HCT116 (cell line): Measurements from ENCODE around the gene SPATC1L. TPM values are rescaled to one million over a fixed set of nuclear protein-coding genes. Genes with fewer than 3 reads are reported as not detected.

Experiments used
- ATAC-seq: fragments of 200-7000 bp; cut with Tn5 transposase; 2 replicates; pipeline ENCODE4 v1.9.1; 2020; ENCODE audit warnings: mild to moderate bottlenecking, moderate library complexity
- BruUV-seq: library from RNA; stranded (reverse); fragments of 400-500 nt; replicated peaks from 2 replicates; lab custom pipeline; 2021; lab: Mats Ljungman, UMichigan
- CTCF ChIA-PET: fragments of 300-600 bp; sonication (Branson Sonifier 250); formaldehyde crosslinking; loops from one replicate; lab custom pipeline; 2021; ENCODE audit warnings: antibody characterized with exemption; lab: Charles Lee
- POLR2A ChIA-PET: fragments of 300-600, 350-600 bp; sonication (Branson Sonifier 250); formaldehyde crosslinking; loops from one replicate; lab custom pipeline; 2021; ENCODE audit warnings: antibody characterized with exemption; lab: Charles Lee
- RAD21 ChIA-PET, 2 experiments: fragments of 300-600 bp; sonication (Branson Sonifier 250); formaldehyde crosslinking; loops; one replicate each; lab custom pipeline; 2023; ENCODE audit warnings: low total read pairs in 2 of 2; ENCODE audit not compliant: uncharacterized antibody in 2 of 2, unreplicated experiment in 2 of 2, low non-redundant PET in 1 of 2; lab: Charles Lee
- DNase-seq: peaks from one replicate; pipeline ENCODE4 v3.0.0-alpha.2; 2010; ENCODE audit warnings: low read depth, low spot score
- H2AFZ ChIP-seq: fragments of 200-600 bp; shearing (Covaris generic), sonication (generic); 2 replicates; pipeline ENCODE4 v1.6.1; 2017; ENCODE audit warnings: low read depth, mixed run types, mixed read lengths, antibody characterized with exemption, low read length; ENCODE audit not compliant: poor library complexity, severe bottlenecking
- H3K27ac ChIP-seq: 2 replicates; pipeline ENCODE4 v1.5.1; 2012; ENCODE audit warnings: low read depth, low read length
- H3K27me3 ChIP-seq: fragments of 200-600 bp; sonication (generic); 2 replicates; pipeline ENCODE4 v1.6.1; 2016; ENCODE audit warnings: mixed run types, low read length, mixed read lengths; ENCODE audit not compliant: insufficient read depth
- H3K36me3 ChIP-seq, 2 experiments: fragments of 200-500 bp in 1 of 2; fragments of 200-600 bp in 1 of 2; sonication (Bioruptor generic) in 1 of 2; sonication (generic) in 1 of 2; 2 replicates each; pipeline versions ENCODE4 v1.5.1 to v1.6.1; 2014 to 2016; ENCODE audit warnings: low read length in 2 of 2, inconsistent platforms in 1 of 2, mixed read lengths in 1 of 2, mixed run types in 1 of 2; ENCODE audit not compliant: insufficient read depth in 2 of 2, control insufficient read depth in 1 of 2
- H3K4me1 ChIP-seq, 2 experiments: fragments of 200-600 bp in 1 of 2; sonication (generic) in 1 of 2; 2 replicates each; pipeline versions ENCODE4 v1.5.1 to v1.6.1; 2012 to 2017; ENCODE audit warnings: low read length in 2 of 2, inconsistent platforms in 1 of 2, mild to moderate bottlenecking in 1 of 2, mixed read lengths in 1 of 2, mixed run types in 1 of 2, moderate library complexity in 1 of 2; ENCODE audit not compliant: insufficient read depth in 2 of 2, control insufficient read depth in 1 of 2
- H3K4me2 ChIP-seq: fragments of 200-600 bp; sonication (generic); 2 replicates; pipeline ENCODE4 v1.6.1; 2017; ENCODE audit warnings: mixed run types, low read length, mixed read lengths
- H3K4me3 ChIP-seq, 2 experiments: fragments of 200-600 bp in 1 of 2; sonication (generic) in 1 of 2; replicated peaks in 1 of 2; 2 replicates each; pipeline ENCODE4 v1.5.1; 2011 to 2016; ENCODE audit warnings: low read length in 2 of 2, control low read depth in 1 of 2, low read depth in 1 of 2, mild to moderate bottlenecking in 1 of 2, mixed read lengths in 1 of 2, mixed run types in 1 of 2
- H3K79me2 ChIP-seq: fragments of 200-600 bp; sonication (generic); 2 replicates; pipeline ENCODE4 v1.6.1; 2017; ENCODE audit warnings: mild to moderate bottlenecking, mixed run types, low read length, moderate library complexity, mixed read lengths; ENCODE audit not compliant: insufficient read depth
- H3K9ac ChIP-seq: fragments of 200-600 bp; sonication (generic); 2 replicates; pipeline ENCODE4 v1.6.1; 2016; ENCODE audit warnings: low read length, mixed read lengths
- H3K9me2 ChIP-seq: fragments of 200-600 bp; sonication (generic), shearing (Covaris generic); 2 replicates; pipeline ENCODE4 v1.6.1; 2017; ENCODE audit warnings: mixed run types, mild to moderate bottlenecking, moderate library complexity; ENCODE audit not compliant: insufficient read depth
- H3K9me3 ChIP-seq, 2 experiments: fragments of 200-500 bp in 1 of 2; fragments of 200-600 bp in 1 of 2; sonication (Bioruptor generic) in 1 of 2; sonication (generic) in 1 of 2; 2 replicates each; pipeline ENCODE4 v1.6.1; 2014 to 2017; ENCODE audit warnings: low read length in 2 of 2, mixed read lengths in 2 of 2, inconsistent platforms in 1 of 2, low read depth in 1 of 2, mild to moderate bottlenecking in 1 of 2, mixed run types in 1 of 2, moderate library complexity in 1 of 2; ENCODE audit not compliant: control insufficient read depth in 1 of 2, insufficient read depth in 1 of 2
- H4K20me1 ChIP-seq: fragments of 200-600 bp; sonication (generic), shearing (Covaris generic); 2 replicates; pipeline ENCODE4 v1.6.1; 2017; ENCODE audit warnings: mixed run types, mild to moderate bottlenecking, moderate library complexity; ENCODE audit not compliant: insufficient read depth
- CEBPB ChIP-seq: IDR thresholded peaks from 2 replicates; pipeline ENCODE4 v1.6.1; 2012; ENCODE audit warnings: low read depth
- EGR1 ChIP-seq: IDR thresholded peaks from 2 replicates; pipeline ENCODE4 v1.6.1; 2012; ENCODE audit warnings: low read depth
- EZH2 ChIP-seq: fragments of 200-600 bp; sonication (generic); IDR thresholded peaks from 2 replicates; pipeline ENCODE4 v1.6.1; 2017; ENCODE audit warnings: antibody characterized with exemption, mixed run types
- EZH2phosphoT487 ChIP-seq: fragments of 200-600 bp; IDR thresholded peaks from 2 replicates; pipeline ENCODE4 v1.6.1; 2018; ENCODE audit warnings: antibody characterized with exemption, borderline replicate concordance
- RAD21 ChIP-seq: IDR thresholded peaks from 2 replicates; pipeline ENCODE4 v1.6.1; 2012; ENCODE audit warnings: low read depth, mild to moderate bottlenecking
- REST ChIP-seq: IDR thresholded peaks from 2 replicates; pipeline ENCODE4 v1.6.1; 2012; ENCODE audit warnings: low read depth
- SIN3A ChIP-seq: IDR thresholded peaks from 2 replicates; pipeline ENCODE4 v1.6.1; 2012; ENCODE audit warnings: low read depth
- SP1 ChIP-seq: IDR thresholded peaks from 2 replicates; pipeline ENCODE4 v1.6.1; 2012; ENCODE audit warnings: low read depth
- SRF ChIP-seq: IDR thresholded peaks from 2 replicates; pipeline ENCODE4 v1.6.1; 2012; ENCODE audit warnings: low read depth
- TCF7L2 ChIP-seq: IDR thresholded peaks from 2 replicates; pipeline ENCODE4 v1.7.0; 2011; ENCODE audit warnings: borderline replicate concordance, inconsistent platforms; ENCODE audit not compliant: insufficient read depth, insufficient read length; ENCODE audit errors: extremely low read depth
- YY1 ChIP-seq: IDR thresholded peaks from 2 replicates; pipeline ENCODE4 v1.6.1; 2011; ENCODE audit warnings: low read length, low read depth, moderate library complexity, mild to moderate bottlenecking; ENCODE audit not compliant: insufficient replicate concordance; ENCODE audit errors: extremely low read depth
- ZFX ChIP-seq: fragments of 450-650 bp; IDR thresholded peaks from 2 replicates; pipeline ENCODE4 v1.6.1; 2017
- ZNF274 ChIP-seq: fragments of 200-500 bp; sonication (Bioruptor generic); IDR thresholded peaks from 2 replicates; pipeline ENCODE4 v1.6.1; 2014; ENCODE audit warnings: mild to moderate bottlenecking, low read depth, low read length, inconsistent platforms
- intact Hi-C: fragments of 100-400 bp; cut with micrococcal nuclease; formaldehyde crosslinking; loops from 2 replicates; pipeline ENCODE4 v1.10.0; 2022
- total RNA-seq: library from RNA; stranded (reverse); gene quantifications from one replicate; pipeline ENCODE4 v1.2.1, GENCODE V29; 2021; ENCODE audit not compliant: unreplicated experiment
- TF ChIP-seq, protein P1 (sequence below): IDR thresholded peaks from 2 replicates; pipeline ENCODE4 v1.6.1; 2012
- TF ChIP-seq, protein P2 (sequence below): IDR thresholded peaks from 2 replicates; pipeline ENCODE4 v1.6.1; 2012

SPATC1L gene
- total RNA-seq, 1 experiment from 2014 or later, result 1.3 TPM

DNA sequence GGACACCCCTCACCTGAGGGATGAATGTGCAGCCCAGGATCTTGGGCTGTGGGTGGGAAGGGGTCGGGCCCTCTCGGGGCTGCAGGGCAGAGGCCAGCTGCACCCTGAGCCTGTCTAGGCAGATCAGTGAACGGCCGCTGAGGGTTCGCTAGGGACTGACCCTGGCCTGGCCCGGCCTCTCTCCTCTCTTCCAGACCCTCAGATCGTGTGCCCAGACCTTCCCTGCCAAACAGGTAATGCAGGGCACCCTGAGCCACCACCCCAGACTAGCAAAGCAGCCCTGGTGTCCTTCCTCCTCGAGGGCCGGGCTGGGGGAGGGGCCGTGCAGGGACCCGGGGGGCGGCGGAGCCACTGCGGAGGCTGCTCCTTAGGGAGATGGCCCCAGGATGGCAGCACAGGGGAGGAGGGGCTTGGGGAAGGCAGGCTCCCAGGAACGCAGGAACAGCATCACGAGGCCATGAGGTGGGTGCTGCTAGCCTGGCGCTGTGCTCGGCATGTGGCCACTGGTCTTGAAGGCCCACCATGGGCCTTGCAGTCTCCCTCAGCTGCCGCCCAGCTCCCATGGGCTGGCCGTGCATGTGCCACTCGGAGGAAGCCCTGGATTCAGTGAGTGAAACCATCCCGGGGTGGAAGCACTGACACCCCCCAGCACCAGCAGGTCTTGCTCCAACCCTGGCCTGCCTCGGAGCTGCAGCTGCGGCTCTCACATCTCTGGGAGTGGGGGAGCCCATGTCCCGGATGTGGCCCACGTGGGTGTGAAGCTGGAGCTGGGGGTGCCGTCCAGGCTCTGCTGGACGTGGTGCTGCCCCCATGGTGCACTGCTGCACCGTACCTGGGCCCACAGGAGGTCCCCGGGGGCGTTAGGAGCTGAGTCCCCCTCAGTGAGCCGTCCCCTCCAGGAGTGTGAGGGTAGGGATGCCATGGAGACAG is 57.7 kb downstream of the SPATC1L start:
- H3K9me2 ChIP-seq, result no peaks in the 10 kb centered on the region
- BruUV-seq, result no TSS peak
- H2AFZ ChIP-seq, result no peak overlapping the region
- no peaks in the 10 kb centered on the region for H3K79me2 ChIP-seq
- no peak overlapping the region for H3K9ac ChIP-seq
- ATAC-seq, result no peak
- no peak for DNase-seq
- H3K27ac ChIP-seq, result no peak overlapping the region
- H3K36me3 ChIP-seq, result no peaks in the 10 kb centered on the region; a peak in 1 of 4 replicates
- ChIA-PET RAD21 (no interaction called here), CTCF (interaction anchor here (0.6 kb wide), 1 partner anchor 509 kb away, joined by 3 read pairs; the partner anchor contains the start of gene PRMT2), POLR2A (no interaction called here)
- H3K4me2 ChIP-seq, result no peak overlapping the region
- TF ChIP-seq SRF (no peak), CEBPB (no peak), RAD21 (no peak), YY1 (no peak)
- TF ChIP-seq, protein P1, sequence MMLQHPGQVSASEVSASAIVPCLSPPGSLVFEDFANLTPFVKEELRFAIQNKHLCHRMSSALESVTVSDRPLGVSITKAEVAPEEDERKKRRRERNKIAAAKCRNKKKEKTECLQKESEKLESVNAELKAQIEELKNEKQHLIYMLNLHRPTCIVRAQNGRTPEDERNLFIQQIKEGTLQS, result no peak
- no peaks in the 10 kb centered on the region for H3K27me3 ChIP-seq
- no peaks in the 10 kb centered on the region for H3K9me3 ChIP-seq
- no peak overlapping the region for H3K4me3 ChIP-seq
- intact Hi-C loops, result no loop called here
- no peaks in the 10 kb centered on the region for H4K20me1 ChIP-seq
- H3K4me1 ChIP-seq, result no peaks in the 10 kb centered on the region

DNA sequence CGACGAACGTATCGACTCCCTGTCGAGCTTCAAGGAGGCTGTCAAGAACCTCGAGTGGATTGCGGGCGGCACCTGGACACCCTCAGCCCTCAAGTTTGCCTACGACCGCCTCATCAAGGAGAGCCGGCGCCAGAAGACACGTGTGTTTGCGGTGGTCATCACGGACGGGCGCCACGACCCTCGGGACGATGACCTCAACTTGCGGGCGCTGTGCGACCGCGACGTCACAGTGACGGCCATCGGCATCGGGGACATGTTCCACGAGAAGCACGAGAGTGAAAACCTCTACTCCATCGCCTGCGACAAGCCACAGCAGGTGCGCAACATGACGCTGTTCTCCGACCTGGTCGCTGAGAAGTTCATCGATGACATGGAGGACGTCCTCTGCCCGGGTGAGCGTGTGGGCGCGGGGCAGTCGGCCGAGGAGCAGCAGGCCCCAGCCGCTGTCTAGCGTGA is 58.4 kb downstream of the SPATC1L start:
- RAD21 ChIA-PET, result no interaction called here
- ATAC-seq (no peak), DNase-seq (no peak)
- H3K4me2 ChIP-seq, result no peak overlapping the region
- H4K20me1 ChIP-seq, result no peaks in the 10 kb centered on the region
- H3K36me3 ChIP-seq, result no peaks in the 10 kb centered on the region; a peak in 1 of 4 replicates
- CTCF ChIA-PET, result interaction anchor here (0.6 kb wide), 1 partner anchor 509 kb away, joined by 3 read pairs; the partner anchor contains the start of gene PRMT2
- TSS peak; percentile 65 for BruUV-seq
- no peaks in the 10 kb centered on the region for H3K27me3 ChIP-seq
- POLR2A ChIA-PET, result no interaction called here
- H3K9me2 ChIP-seq, result no peaks in the 10 kb centered on the region
- no peaks in the 10 kb centered on the region for H3K4me1 ChIP-seq
- H3K9me3 ChIP-seq, result no peaks in the 10 kb centered on the region
- H3K27ac ChIP-seq, result no peak overlapping the region
- H3K9ac ChIP-seq, result no peak overlapping the region
- no peaks in the 10 kb centered on the region for H3K79me2 ChIP-seq
- no peak overlapping the region for H3K4me3 ChIP-seq
- no peak for TF ChIP-seq EZH2phosphoT487
- TF ChIP-seq, protein P2, sequence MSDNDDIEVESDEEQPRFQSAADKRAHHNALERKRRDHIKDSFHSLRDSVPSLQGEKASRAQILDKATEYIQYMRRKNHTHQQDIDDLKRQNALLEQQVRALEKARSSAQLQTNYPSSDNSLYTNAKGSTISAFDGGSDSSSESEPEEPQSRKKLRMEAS, result no peak
- TF ChIP-seq ZNF274, result no peak
- TF ChIP-seq ZFX, result no peak
- no peak for TF ChIP-seq EZH2
- TF ChIP-seq TCF7L2, result no peak
- TF ChIP-seq EGR1, result no peak
- no peak for TF ChIP-seq SIN3A
- no peak for TF ChIP-seq YY1
- TF ChIP-seq SRF, result no peak
- TF ChIP-seq CEBPB, result no peak
- TF ChIP-seq REST, result no peak
- no peak for TF ChIP-seq SP1
- intact Hi-C loops, result no loop called here
- H2AFZ ChIP-seq, result no peak overlapping the region
